ACHN (cell line): ENCODE results near the gene ARHGAP10.

Source experiments
- DNase-seq: peaks from one replicate; pipeline ENCODE4 v3.0.0-alpha.2; 2015
- in situ Hi-C: cut with HindIII; loops from 2 replicates; pipeline ENCODE4 v1.10.0; 2017; ENCODE audit warnings: low sequenced_read_pairs, low pct_ligation_motif_present, low pct_unique_long_range_greater_than_20kb

ARHGAP10 gene, protein sequence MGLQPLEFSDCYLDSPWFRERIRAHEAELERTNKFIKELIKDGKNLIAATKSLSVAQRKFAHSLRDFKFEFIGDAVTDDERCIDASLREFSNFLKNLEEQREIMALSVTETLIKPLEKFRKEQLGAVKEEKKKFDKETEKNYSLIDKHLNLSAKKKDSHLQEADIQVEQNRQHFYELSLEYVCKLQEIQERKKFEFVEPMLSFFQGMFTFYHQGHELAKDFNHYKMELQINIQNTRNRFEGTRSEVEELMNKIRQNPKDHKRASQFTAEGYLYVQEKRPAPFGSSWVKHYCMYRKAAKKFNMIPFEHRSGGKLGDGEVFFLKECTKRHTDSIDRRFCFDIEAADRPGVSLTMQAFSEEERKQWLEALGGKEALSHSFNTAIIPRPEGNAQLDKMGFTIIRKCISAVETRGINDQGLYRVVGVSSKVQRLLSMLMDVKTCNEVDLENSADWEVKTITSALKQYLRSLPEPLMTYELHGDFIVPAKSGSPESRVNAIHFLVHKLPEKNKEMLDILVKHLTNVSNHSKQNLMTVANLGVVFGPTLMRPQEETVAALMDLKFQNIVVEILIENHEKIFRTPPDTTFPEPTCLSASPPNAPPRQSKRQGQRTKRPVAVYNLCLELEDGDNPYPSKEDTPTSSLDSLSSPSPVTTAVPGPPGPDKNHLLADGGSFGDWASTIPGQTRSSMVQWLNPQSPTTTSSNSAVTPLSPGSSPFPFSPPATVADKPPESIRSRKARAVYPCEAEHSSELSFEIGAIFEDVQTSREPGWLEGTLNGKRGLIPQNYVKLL

DNA sequence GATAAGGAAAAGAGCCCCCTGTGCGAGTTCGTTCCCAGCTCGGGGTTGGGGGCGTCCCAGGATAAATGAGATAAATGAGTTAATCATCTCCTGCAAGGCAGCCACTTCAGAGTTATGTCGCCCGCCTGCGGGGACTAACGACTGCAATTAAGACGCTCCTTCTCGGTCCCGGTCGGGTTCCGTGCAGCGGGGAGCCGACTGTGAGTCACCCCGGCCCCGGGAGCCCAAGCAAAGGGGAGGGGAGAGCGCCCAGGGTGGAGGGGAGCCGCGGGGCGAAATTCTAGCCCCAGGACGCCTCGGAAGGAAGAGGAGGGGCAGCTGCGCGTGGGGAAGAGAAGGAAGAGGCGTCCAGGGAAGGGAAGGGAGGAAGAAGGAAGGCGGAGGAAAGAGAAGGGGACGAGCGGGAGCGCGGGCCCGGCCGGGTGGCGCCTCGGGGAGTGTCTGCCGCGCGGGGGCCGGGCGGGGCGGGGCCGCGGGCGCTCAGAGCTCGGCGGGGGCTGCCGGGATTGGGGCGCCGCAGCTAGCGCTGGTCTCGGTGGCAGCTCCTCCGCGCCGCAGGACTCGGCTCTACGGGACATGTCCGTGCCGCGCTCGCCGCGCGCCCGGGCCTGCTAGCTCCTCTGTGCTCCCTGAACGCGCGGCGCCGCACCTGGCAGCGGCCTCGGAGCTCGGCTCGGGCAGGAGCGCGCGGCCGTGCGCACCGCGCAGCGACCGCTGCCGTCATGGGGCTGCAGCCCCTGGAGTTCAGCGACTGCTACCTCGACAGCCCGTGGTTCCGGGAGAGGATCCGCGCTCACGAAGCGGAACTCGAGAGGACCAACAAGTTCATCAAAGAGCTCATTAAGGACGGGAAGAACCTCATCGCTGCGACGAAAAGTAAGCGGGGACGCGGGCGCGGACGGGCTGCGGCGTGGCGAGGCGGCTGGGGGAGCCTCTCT is at the start of gene ARHGAP10:
ARHGAP10 (plus strand) TSS at position 509 of the 938 bp plus-strand sequence; CDS start at position 723, 214 bp downstream.
- in situ Hi-C loops: no loop called here
- DNase-seq: peak; percentile 79

DNA sequence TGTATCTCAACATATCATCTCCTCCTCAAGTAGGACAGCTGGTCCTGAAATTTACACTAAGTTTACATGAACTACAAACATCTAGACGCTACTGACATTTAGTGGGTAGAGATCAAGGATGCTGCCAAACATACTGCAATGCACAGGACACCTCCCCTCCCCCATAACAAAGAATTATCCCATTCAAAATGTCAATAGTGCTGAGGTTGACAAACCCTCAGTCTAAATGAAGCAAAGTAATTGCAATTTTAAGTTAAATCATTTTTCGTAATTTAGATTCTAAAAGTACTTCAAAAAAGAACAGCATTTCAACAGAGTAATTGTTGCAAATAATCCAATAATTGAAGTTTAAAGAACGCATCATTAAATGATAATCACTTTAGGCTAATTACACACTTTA is 49.1 kb upstream of the ARHGAP10 start:
- in situ Hi-C loops: no loop called here
- no peak for DNase-seq

DNA sequence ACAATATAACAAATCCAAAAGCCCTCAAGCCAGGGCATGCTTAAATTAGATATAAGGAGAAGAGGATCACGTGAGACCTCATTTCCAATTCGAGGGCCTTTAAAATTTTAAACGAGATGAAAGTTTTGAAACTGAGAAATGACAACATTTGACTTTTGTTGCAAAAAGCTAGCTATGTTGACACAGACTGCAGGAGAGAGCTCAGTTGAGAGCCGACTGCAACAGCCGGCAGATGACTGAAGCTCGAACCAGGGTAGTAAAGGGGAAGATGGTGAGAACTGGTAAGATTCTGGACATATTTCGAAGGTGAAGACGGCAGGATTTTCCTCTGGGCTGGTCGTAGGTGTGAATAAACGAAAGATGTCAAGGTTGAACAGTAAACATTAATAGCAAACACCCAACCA is 48.7 kb upstream of the ARHGAP10 start:
- in situ Hi-C loops: no loop called here
- peak; percentile 11 for DNase-seq

DNA sequence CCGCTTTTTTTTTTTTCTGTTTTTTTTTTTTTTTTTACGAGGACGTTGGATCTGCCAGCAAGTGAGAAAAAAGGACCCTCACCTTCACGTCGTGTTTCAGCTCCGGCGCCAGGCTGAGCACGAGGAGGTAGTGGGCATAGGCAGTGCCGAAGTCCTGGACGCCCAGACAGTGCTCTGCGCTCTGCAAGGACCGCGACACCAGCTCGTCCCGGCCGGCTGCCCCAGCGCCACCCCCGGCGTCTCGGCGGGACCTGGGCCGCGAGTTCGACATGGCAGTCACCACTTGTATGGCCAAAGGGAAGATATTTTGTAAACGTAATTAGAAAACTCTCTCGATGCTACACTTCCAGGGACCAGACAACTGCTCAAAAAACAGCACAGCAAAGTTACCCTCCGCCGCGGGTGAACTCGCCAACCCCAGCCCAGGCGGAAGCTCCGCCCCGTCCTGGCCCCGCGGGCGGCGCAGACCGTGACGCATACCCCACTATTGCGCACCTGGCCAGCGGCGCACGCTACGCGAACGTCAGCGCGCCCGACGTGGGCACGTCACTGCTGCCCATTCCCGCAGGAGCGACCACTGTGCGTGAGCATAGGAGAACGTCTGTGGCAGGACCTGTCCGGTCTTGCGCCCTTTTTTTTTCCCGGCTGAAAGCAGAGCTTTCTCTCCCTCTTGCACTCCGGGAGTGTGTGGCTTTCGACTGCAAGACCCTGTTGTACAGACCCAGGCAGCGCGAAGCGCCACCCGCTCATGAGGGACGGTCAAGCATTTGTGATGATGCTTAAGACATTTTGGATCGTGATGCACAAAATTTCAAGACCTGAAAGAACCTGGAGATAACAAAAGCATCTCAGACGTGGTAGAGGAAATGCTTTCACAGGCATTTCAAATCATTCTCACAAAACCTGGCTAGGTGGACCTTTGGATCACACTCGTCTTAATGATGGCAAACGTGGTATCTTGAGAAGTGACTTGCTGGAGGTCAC is 47.9 kb upstream of the ARHGAP10 start, which contains the start of gene PRMT9:
PRMT9 (minus strand) TSS at position 447 of the 984 bp plus-strand sequence; CDS start at position 271, 176 bp downstream.
- in situ Hi-C loops: no loop called here
- peak; percentile 85 for DNase-seq

DNA sequence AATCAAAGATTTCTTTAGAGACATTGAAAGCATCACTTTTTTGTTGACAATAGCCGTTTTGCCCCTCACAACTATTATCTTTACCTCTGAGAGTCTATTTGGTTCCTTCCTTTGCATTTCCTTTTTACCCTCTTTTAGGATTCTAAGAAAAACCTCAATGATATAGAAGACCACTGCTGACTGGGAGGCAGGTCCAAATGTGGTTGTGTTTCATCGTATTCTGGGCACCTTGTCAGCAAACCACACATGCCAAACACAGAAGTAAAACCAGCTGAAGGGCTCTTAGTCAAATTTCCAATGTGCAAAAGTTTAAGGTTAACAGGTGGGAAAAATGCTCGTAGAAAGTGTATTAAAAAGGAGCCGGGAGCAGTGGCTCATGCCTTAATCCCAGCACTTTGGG is 42.8 kb upstream of the ARHGAP10 start:
- in situ Hi-C loops: no loop called here
- DNase-seq: no peak

DNA sequence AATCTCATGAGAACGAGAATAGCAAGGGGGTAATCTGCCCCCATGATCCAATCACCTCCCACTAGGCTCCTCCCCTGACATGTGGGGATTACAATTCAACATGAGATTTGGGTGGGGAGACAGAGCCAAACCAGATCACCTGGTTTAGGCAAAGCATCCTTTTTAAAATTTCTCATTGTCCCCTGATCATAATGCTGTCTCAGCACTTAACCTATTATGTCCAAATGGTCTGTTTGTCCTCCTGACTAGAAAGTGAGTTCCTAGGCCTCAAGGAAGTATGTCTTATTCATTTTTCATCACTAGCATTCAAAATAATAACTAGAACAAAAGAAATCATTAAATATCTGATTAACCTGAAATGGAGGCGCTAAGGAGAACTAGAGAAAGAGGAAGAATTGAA is 40.1 kb upstream of the ARHGAP10 start:
- in situ Hi-C loops: no loop called here
- no peak for DNase-seq

DNA sequence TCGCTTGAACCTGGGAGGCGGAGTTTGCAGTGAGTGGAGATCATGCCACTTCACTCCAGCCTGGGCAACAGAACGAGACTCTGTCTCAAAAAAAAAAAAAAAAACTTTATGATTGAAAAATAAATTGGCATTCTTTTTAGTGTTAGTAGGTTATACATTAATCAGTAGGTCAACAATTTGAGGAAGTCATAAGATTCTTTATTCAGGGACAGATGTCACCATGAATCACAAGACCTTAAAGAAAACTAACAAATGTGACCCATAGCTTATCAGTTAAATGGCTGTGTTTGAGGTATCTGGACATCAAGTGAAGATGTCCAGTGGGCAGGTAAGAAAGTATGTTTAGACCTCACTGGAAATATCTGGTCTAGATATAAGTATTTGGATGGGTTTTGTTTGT is 38.7 kb upstream of the ARHGAP10 start:
- in situ Hi-C loops: no loop called here
- no peak for DNase-seq

DNA sequence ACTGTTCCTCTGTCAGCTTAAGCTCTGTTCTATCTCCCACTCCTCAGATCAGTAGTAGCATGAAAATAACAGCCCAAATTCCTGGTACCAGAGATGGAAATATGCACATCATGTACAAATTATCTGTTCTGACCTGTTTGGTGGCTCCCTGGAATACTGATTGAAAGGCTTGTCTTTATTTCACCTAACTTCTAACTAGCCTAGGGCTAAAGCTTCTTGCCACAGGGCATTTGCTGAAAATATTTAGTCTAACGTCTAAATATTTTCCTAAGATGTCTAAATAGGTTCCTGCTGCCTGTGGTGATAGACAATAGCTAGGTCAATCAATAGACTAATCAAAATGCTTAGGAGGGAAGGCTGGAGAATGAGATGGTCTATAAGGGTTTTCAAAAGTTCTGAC is 35.0 kb upstream of the ARHGAP10 start:
- no peak for DNase-seq
- in situ Hi-C loops: no loop called here

DNA sequence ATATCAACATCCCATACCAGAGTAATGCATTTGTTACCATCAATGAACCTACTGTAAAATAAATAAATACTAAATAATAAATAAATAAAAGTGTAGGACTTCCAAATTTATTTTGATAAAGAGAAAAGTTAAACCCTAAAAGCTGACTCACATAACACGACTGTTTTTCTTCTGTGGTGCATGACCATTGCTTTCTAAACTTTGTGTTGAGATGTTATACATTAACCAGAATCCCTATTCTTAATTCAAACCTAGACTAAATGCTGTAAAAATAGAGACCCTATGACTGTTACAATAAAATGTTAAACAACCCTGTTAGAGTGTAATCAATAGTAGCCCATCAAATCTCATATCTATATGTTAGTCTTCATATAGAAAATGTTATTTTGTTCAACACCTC is 27.0 kb upstream of the ARHGAP10 start:
- in situ Hi-C loops: no loop called here
- DNase-seq: peak; percentile 7

DNA sequence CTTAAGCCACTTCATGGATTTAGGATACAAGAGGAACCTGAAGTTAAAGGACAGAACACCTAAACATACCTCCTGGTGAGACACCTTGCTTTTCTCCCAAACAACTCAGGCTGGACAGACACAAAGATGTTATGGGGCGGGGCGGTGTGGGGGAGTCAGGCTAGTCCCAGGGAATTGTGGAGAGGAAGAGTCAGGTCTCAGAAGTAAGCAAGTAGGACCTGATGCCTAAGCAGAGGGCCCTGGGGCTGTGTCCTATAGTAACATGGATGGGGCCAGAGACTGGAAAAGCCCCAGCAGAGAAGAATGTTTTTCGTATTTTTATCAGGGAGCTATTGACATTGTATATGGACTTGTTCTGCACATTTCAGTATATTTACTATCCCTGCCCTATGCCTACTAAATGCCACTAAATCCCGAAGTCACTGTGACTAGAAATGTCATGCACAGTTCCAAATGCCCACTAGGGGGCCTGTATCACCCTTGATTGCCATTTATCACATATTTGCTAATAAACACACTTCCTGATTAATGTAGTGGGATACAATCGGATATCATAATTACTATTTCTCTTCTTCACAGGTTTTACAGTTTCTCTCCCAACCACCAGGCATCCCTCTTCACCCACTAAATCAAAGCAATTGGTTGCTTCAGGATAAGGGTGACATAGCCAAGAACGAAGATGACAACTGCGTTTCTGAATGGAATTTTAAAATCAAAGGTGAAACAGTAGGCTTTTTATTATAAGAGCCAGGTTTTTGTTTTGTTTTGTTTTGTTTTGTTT is 23.8 kb upstream of the ARHGAP10 start:
- DNase-seq: peak; percentile 42
- in situ Hi-C loops: no loop called here

DNA sequence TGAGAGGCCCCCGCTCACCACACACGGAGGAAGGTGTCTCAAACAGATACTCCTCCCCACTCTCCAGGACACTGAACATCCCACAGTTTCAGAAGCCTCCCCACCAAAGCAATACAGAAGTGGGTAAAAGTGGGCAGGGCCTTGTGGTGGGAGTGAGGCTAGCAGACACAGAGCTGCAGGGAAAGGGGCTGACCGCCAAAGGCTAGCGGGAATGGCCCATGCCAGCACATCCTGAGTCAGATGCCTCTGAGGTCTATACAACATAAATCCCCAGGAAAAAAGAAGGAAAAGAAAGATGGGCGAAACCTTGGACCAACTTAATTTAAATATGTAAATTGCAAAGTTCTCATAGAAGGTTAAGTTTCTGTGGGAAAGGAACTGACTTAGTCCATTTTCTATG is 21.9 kb upstream of the ARHGAP10 start:
- no peak for DNase-seq
- in situ Hi-C loops: no loop called here

DNA sequence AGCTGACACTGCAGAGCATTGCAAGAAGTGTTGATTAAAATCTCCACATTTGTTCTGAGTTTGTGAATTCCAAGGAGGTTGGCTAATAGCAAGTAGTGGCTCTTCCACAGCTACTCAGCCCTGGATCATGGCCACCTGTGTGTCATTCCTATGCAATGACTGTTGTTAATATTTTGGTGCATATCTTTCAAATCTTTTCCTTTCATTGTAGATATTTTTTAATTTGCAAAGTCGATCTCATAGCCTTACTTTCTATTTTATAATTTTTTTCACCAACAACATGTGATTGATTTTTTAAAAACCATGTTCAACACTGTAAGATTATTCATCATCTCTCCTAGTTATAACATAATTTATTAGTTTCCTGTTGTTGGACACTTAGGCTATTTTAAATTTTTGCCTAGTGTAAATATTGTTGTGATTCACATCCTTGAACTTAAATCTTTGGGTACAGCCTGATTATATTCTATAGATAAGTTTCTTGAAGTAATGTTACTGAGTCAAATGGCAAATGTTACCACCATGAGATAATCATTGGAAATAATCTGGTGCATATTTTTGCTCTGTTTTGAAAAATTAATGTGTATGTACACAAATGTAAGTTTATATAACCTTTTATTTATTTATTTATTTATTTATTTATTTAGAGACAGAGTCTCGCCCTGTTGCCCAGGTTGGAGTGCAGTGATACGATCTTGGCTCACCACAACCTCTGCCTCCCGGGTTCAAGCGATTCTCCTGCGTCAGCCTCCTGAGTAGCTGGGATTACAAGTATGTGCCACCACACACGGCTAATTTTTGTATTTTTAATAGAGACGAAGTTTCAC is 17.1 kb upstream of the ARHGAP10 start:
- peak; percentile 38 for DNase-seq
- in situ Hi-C loops: no loop called here

DNA sequence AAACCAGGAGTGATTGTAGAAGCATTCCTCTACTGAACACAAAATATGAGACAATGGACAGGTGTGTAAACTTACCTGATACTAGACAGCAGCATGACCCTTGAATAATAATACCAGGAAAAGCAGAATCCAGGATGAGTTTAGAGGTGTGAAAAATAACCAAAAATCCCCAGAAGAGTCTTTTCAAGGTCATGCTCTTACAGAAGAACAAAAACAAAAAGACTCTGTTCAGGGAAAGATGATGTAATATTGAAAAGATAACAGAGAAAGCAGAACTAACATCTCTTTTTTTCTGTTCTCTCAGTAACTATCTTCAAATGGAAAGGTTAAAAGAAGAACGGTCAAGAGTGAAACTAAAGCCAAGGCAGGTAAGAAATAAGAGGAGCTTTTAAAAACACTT is 14.0 kb upstream of the ARHGAP10 start:
- in situ Hi-C loops: no loop called here
- DNase-seq: no peak

DNA sequence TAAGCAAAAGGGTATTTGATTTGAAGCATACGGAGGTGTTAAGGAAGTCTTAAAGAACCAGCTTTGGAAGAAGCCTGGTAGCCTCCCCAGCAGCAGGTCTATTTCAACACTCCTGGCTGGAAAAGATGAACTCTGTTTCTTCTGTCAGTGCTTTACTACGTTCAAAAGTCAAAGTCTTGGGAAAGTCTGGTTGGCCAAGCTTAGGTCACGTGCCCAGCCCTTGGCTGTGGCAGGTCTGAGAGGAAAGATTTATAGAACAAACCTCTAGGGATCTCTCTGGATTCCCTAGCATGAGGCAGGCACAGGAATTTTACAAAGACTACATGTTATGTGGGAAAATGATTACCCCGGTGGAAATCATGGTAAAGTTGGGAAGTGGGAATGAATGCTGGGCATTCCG is 8.6 kb upstream of the ARHGAP10 start:
- DNase-seq: no peak
- in situ Hi-C loops: no loop called here

DNA sequence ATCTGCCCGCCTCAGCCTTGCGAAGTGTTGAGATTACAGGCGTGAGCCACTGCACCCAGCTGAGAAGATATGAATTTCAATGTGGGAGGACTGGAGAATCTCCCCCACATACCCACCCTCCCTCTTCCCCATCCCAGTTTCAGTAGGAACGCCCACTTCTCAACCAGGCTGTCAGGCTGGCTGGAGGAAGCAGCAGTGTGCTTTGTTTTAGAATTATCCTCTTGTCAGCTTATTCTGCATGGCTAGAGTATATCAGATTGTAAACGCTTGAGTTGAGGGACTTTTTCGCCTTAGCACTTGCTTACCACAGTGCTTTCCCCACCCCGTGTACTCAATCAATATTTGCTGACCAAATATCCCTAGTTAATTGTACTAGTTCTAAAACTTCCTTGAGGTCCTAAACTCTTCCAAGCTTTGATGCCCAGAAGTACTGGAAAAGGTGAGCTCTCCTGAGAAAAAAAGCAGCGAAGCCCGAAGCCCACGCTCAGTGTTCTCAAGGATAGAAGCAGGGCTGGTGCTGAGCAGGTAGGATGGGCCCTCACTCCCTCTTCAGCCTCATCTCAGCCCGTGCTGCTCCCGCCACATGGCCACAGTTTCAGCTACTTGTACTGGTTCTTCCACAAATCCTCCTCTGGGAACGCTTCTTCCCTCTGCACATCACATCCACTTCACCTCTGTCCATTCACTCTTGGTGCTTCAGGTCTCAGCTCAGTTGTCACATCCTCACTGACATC is 7.3 kb upstream of the ARHGAP10 start:
- in situ Hi-C loops: no loop called here
- DNase-seq: no peak

DNA sequence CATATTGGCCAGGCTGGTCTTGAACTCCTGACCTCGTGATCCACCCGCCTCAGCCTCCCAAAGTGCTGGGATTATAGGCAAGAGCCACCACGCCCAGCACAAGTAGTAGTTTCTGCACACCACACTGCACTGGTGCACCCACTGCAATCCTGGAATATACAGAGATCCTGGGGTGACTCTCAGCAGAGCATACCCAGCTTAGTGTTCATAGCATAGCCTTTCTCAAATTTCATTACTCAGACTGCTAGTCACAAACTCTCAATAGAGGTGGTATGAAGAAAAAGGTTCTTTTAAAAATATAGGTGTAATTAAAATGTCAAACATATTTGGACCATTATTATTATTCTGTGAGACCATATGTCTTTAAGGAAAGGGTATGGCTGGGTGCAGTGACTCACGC is 6.2 kb upstream of the ARHGAP10 start:
- DNase-seq: no peak
- in situ Hi-C loops: no loop called here
